ENCODE measurements around the gene ENTPD2. TPM values are rescaled to one million over a fixed set of nuclear protein-coding genes. Genes with fewer than 3 reads are reported as not detected.

The ENTPD2 gene
- total RNA-seq, 1 experiment from 2014 or later, result 8.3 TPM

GRCh38 chr9:137054932-137055384, 1.1 kb upstream of the ENTPD2 start:
- Mint-ChIP-seq H3K27ac (no peak overlapping the region), H3K36me3 (no peaks in the 10 kb centered on the region), H3K4me1 (0 out of 2 replicates have a peak, but pooled peaks cover 2% of the 10 kb centered on the region), H3K9me3 (no peaks in the 10 kb centered on the region), H3K4me3 (no peak overlapping the region), H3K27me3 (ENCODE audit: low read depth) (peaks cover 29% of the 10 kb centered on the region)
- TF ChIP-seq FOXP4 (CRISPR knock-in tag; IDR thresholded peaks at IDR 0.05) (0 out of 2 replicates have a peak, but pooled peaks have one; percentile 6), PRRX2 (CRISPR knock-in tag; IDR thresholded peaks at IDR 0.05) (no peak), ZBTB21 (CRISPR knock-in tag; IDR thresholded peaks at IDR 0.05; ENCODE audit: borderline replicate concordance) (no peak)
- ChIA-PET POLR2A (interaction anchor here (1.0 to 1.3 kb wide), 2 partner anchors 32 to 146 kb away, joined by 3 to 4 read pairs; partner anchors contain the start of genes MAN1B1 and TPRN), CTCF (interaction anchor here (1.2 to 10.4 kb wide), 9 partner anchors 8 to 383 kb away, joined by 3 to 240 read pairs (median 10); partner anchors contain the start of genes ABCA2, NPDC1, PAXX and RNF224)
- ATAC-seq (no peak), DNase-seq (ENCODE audit: low spot score) (no peak)

- H3K9me3 Mint-ChIP-seq, result no peaks in the 10 kb centered on the region
- peak overlapping the region; percentile 18; the same call in 1 of the 2 replicates for H3K4me3 Mint-ChIP-seq
- H3K27me3 Mint-ChIP-seq (ENCODE audit: low read depth), result peaks cover 44% of the 10 kb centered on the region
- TF ChIP-seq NFYB (CRISPR knock-in tag; conservative IDR thresholded peaks at IDR 0.05; ENCODE audit: low read depth), result 0 out of 2 replicates have a peak, but pooled peaks have one; percentile 9
- TF ChIP-seq EMX1 (CRISPR knock-in tag; IDR thresholded peaks at IDR 0.05), result no peak
- TF ChIP-seq GRHL2 (CRISPR knock-in tag; IDR thresholded peaks at IDR 0.05; ENCODE audit: insufficient replicate concordance, severe bottlenecking), result no peak
- TF ChIP-seq RELA (CRISPR knock-in tag; IDR thresholded peaks at IDR 0.05; ENCODE audit: borderline replicate concordance), result no peak
- TF ChIP-seq IRF2 (CRISPR knock-in tag; IDR thresholded peaks at IDR 0.05; ENCODE audit: borderline replicate concordance, low read depth), result no peak
- no peak for TF ChIP-seq TP53 (CRISPR knock-in tag; IDR thresholded peaks at IDR 0.05)
- H3K4me1 Mint-ChIP-seq, result peaks cover 6% of the 10 kb centered on the region; the same call in 1 of the 2 replicates
- ATAC-seq, result peak; percentile 12
- ChIA-PET CTCF (interaction anchor here (0.7 to 10.4 kb wide), 14 partner anchors 14 to 295 kb away, joined by 3 to 240 read pairs (median 3); partner anchors contain the start of genes ABCA2, LCN8, PAXX and RNF208), POLR2A (interaction anchor here (0.6 kb wide), 1 partner anchor 188 kb away, joined by 3 read pairs; the partner anchor contains the start of gene TUBB4B)
- no peak overlapping the region for H3K27ac Mint-ChIP-seq
- H3K36me3 Mint-ChIP-seq, result no peaks in the 10 kb centered on the region
- DNase-seq (ENCODE audit: low spot score), result peak; percentile 47
Measured at GRCh38 chr9:137052998-137053943, 590 bp downstream of the ENTPD2 start.

GRCh38 chr9:137052293-137052692, 1.6 kb downstream of the ENTPD2 start:
- no peak for TF ChIP-seq E2F4 (CRISPR knock-in tag; IDR thresholded peaks at IDR 0.05; ENCODE audit: borderline replicate concordance, low read depth)
- TF ChIP-seq ETV6 (CRISPR knock-in tag; IDR thresholded peaks at IDR 0.05), result no peak
- no peak for TF ChIP-seq GABPB1 (CRISPR knock-in tag; IDR thresholded peaks at IDR 0.05)
- TF ChIP-seq ZNF317 (CRISPR knock-in tag; IDR thresholded peaks at IDR 0.05; ENCODE audit: borderline replicate concordance, low read depth), result no peak
- TF ChIP-seq USF1 (CRISPR knock-in tag; IDR thresholded peaks at IDR 0.05), result no peak
- no peak for ATAC-seq
- no peaks in the 10 kb centered on the region for H3K36me3 Mint-ChIP-seq
- DNase-seq (ENCODE audit: low spot score), result no peak
- H3K9me3 Mint-ChIP-seq, result no peaks in the 10 kb centered on the region
- no peak overlapping the region for H3K4me3 Mint-ChIP-seq
- H3K27ac Mint-ChIP-seq, result no peak overlapping the region
- peaks cover 6% of the 10 kb centered on the region; the same call in 1 of the 2 replicates for H3K4me1 Mint-ChIP-seq
- POLR2A ChIA-PET, result no interaction called here
- CTCF ChIA-PET, result interaction anchor here (0.7 to 10.4 kb wide), 11 partner anchors 15 to 294 kb away, joined by 3 to 240 read pairs (median 3); partner anchors contain the start of genes LCN8, RNF208 and SAPCD2
- peaks cover 54% of the 10 kb centered on the region for H3K27me3 Mint-ChIP-seq (ENCODE audit: low read depth)
